Lower leg skin (tissue), 4 donors: ENCODE measurements around the gene BNC2. TPM values are rescaled to one million over a fixed set of nuclear protein-coding genes. Genes with fewer than 3 reads are reported as not detected.
"Not testable (repeated sequence)": the region's sequence is repeated elsewhere in the genome, so short reads cannot be mapped to it uniquely, and the experiment has no call there.

ENCODE experiments used
- DNase-seq, 2 donors: peaks; one replicate each; pipeline ENCODE4 v3.0.0-alpha.2; 2019; ENCODE audit warnings: low spot score in 2 of 2
- H3K4me3 ChIP-seq: fragments of 200-600 bp; sonication (generic); 2 replicates; pipeline ENCODE4 v1.5.1; 2017; ENCODE audit warnings: mild to moderate bottlenecking, low read depth; ENCODE audit not compliant: poor library complexity, severe bottlenecking
- CTCF ChIP-seq, 3 donors: fragments of 450-650 bp; IDR thresholded peaks; one replicate each; pipeline ENCODE4 v1.5.1; 2016; ENCODE audit warnings: antibody characterized with exemption in 3 of 3, mild to moderate bottlenecking in 3 of 3, moderate library complexity in 2 of 3
- POLR2A ChIP-seq, 2 donors: fragments of 450-650 bp; IDR thresholded peaks; one replicate each; pipeline ENCODE4 v1.6.1; 2016 to 2017; ENCODE audit warnings: antibody characterized with exemption in 2 of 2, mild to moderate bottlenecking in 1 of 2, moderate library complexity in 1 of 2
- WGBS, 2 donors: methylation state at CpG; one replicate each; pipeline ENCODE4 v1.1.5; 2018; 5-methylcytosine and 5-hydroxymethylcytosine counted together
- intact Hi-C: fragments of 100-400 bp; cut with DNase I; formaldehyde crosslinking; loops from one replicate; pipeline ENCODE4 v1.15.0; 2023; ENCODE audit warnings: low total_unique reads
- total RNA-seq, 4 donors: library from RNA; depleted of rRNA; stranded (reverse); fragments of >200 nt; gene quantifications; one replicate each; pipeline ENCODE4 v1.1.0, GENCODE V29; 2016

Gene BNC2
- total RNA-seq, 4 donors from 2014 or later: 1.7 to 8.5 (median 3.7) TPM

- WGBS, 2 donors: 82 to 83% methylated on average over 2 of the region's 2 CpGs
- TF ChIP-seq POLR2A (IDR thresholded peaks at IDR 0.05) (no peak), CTCF (IDR thresholded peaks at IDR 0.05) (no peak)
- no peak for DNase-seq
- H3K4me3 ChIP-seq: no peak overlapping the region
- intact Hi-C loops: no loop called here
These were observed 385.7 kb downstream of the BNC2 start for GRCh38 chr9:16484744-16485143.

- TF ChIP-seq POLR2A (IDR thresholded peaks at IDR 0.05) (no peak), CTCF (IDR thresholded peaks at IDR 0.05) (no peak)
- WGBS, 2 donors: 78 to 81% methylated on average over 5 of the region's 5 CpGs
- no peak for DNase-seq
- intact Hi-C loops: no loop called here
- no peak overlapping the region for H3K4me3 ChIP-seq
These were observed 386.3 kb downstream of the BNC2 start for GRCh38 chr9:16484180-16484579.

GRCh38 chr9:16482764-16483163, 387.7 kb downstream of the BNC2 start:
- TF ChIP-seq CTCF (IDR thresholded peaks at IDR 0.05) (no peak), POLR2A (IDR thresholded peaks at IDR 0.05) (no peak)
- WGBS, 2 donors: 94% methylated on average over 6 of the region's 6 CpGs
- intact Hi-C loops: no loop called here
- H3K4me3 ChIP-seq: no peak overlapping the region
- no peak for DNase-seq

- DNase-seq, intact Hi-C loops, H3K4me3 ChIP-seq: not testable (repeated sequence)
- WGBS, 2 donors: 97 to 98% methylated on average over 11 to 20 of the region's 20 CpGs
These were observed 389.9 kb downstream of the BNC2 start for GRCh38 chr9:16480584-16480983.

GRCh38 chr9:16475996-16476395, 394.5 kb downstream of the BNC2 start:
- no peak for TF ChIP-seq POLR2A (IDR thresholded peaks at IDR 0.05)
- TF ChIP-seq CTCF (IDR thresholded peaks at IDR 0.05): no peak
- no peak overlapping the region for H3K4me3 ChIP-seq
- DNase-seq: no peak
- intact Hi-C loops: no loop called here
- 76 to 85% methylated on average over 7 of the region's 7 CpGs for WGBS, 2 donors

- 60 to 64% methylated on average over 3 of the region's 3 CpGs for WGBS, 2 donors
- no peak for TF ChIP-seq CTCF (IDR thresholded peaks at IDR 0.05)
- no peak for TF ChIP-seq POLR2A (IDR thresholded peaks at IDR 0.05)
- H3K4me3 ChIP-seq: no peak overlapping the region
- intact Hi-C loops: no loop called here
- DNase-seq: no peak
These were observed 395.2 kb downstream of the BNC2 start for GRCh38 chr9:16475257-16475656.
